ENCODE data around the gene KRT2.

KRT2 gene

DNA sequence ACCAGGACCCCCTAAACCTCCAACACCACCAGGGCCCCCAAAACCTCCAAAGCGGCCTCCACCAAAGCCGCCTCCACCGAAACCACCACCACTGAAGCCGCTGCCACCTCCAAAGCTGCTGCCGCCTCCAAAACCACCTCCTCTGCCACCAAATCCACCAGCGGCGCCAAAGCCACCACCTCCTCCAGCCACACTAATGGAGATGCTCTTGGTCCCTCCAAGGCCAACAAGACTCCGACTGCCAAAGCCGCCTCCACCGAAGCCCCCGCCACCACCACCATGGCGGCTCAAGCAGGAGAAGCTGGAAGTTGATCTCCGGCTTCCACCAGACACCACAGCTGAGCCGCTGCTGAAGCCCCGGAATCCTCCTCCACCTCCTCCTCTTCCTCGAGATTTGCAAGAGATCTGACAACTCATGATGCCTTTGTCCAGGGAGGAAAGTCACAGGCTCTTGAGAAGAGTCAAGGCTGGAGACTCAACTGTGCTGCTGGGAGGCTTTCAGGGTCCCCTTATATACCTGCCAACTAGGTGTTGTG lies at the start of gene KRT2:
Gene KRT2, minus strand, starts transcription at position 486 of the 536 bp plus-strand sequence. Its CDS starts 69 bp downstream, at position 417.
- ChIA-PET CTCF (no interaction called here), POLR2A (ENCODE audit: low non-redundant PET) (no interaction called here)
- TF ChIP-seq, protein P1, sequence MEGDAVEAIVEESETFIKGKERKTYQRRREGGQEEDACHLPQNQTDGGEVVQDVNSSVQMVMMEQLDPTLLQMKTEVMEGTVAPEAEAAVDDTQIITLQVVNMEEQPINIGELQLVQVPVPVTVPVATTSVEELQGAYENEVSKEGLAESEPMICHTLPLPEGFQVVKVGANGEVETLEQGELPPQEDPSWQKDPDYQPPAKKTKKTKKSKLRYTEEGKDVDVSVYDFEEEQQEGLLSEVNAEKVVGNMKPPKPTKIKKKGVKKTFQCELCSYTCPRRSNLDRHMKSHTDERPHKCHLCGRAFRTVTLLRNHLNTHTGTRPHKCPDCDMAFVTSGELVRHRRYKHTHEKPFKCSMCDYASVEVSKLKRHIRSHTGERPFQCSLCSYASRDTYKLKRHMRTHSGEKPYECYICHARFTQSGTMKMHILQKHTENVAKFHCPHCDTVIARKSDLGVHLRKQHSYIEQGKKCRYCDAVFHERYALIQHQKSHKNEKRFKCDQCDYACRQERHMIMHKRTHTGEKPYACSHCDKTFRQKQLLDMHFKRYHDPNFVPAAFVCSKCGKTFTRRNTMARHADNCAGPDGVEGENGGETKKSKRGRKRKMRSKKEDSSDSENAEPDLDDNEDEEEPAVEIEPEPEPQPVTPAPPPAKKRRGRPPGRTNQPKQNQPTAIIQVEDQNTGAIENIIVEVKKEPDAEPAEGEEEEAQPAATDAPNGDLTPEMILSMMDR (conservative IDR thresholded peaks at IDR 0.05; ENCODE audit: low read depth), result no peak
- DNase-seq (ENCODE audit: low spot score), result no peak
- H3K27ac ChIP-seq, result no peak within 1 kb of the TSS

- CTCF ChIA-PET, result no interaction called here
- no peak overlapping the region for H3K27ac ChIP-seq
- no peak for DNase-seq (ENCODE audit: low spot score)
Measured at GRCh38 chr12:52701281-52701680, 49.3 kb upstream of the KRT2 start.

DNA sequence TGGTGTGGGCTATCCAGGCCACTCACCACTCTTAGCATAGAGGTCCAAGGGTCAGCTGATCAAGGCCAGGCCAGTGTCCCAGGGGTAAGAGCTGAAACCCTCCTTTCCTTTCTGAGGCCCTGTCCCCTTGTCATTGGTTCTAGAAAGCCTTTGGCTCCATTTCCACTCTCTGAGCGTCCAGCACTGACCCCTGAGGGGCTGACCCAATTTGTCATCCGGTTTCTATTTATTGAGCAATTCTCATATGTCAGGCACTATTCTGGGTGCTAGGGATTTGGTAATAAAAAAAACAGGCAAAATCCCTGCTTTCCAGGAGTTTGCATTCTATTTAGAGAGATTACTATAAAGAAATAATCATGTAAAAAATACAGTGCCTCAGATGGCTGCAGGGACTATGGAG lies 47.9 kb upstream of the KRT2 start:
- ChIA-PET POLR2A (ENCODE audit: low non-redundant PET) (no interaction called here), CTCF (no interaction called here)
- no peak overlapping the region for H3K27ac ChIP-seq
- DNase-seq (ENCODE audit: low spot score), result no peak
- TF ChIP-seq, protein P1 (conservative IDR thresholded peaks at IDR 0.05; ENCODE audit: low read depth), result no peak

More at GRCh38 chr12:52701281-52701680, 49.3 kb upstream of the KRT2 start:
- POLR2A ChIA-PET (ENCODE audit: low non-redundant PET), result no interaction called here
- TF ChIP-seq, protein P1 (conservative IDR thresholded peaks at IDR 0.05; ENCODE audit: low read depth), result no peak

DNA sequence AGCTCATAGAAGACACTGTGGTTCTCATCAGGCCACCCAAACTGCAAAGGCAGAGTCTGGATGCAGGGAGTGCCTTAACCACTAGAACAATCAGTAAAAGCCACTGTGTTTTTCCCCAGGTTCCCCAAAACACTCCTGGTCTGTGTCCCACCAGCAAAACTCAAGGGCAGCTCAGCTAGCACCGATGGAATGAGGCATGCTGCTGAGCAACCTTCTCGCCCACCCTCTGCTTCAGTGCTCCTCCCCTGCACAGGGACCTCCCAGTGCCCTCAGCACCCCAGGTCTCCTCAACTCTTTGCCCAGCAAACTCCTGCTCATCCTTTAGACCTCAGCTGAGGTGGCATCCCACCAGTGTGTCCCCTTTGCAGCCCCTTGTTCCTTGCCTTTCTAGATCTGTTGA lies 47.4 kb upstream of the KRT2 start:
- DNase-seq (ENCODE audit: low spot score), result no peak
- TF ChIP-seq, protein P1 (conservative IDR thresholded peaks at IDR 0.05; ENCODE audit: low read depth), result no peak
- ChIA-PET CTCF (no interaction called here), POLR2A (ENCODE audit: low non-redundant PET) (no interaction called here)
- no peak overlapping the region for H3K27ac ChIP-seq

- ChIA-PET POLR2A (ENCODE audit: low non-redundant PET) (no interaction called here), CTCF (no interaction called here)
- no peak for DNase-seq (ENCODE audit: low spot score)
- no peak overlapping the region for H3K27ac ChIP-seq
- TF ChIP-seq, protein P1 (conservative IDR thresholded peaks at IDR 0.05; ENCODE audit: low read depth), result no peak
Measured at GRCh38 chr12:52698651-52699340, 46.8 kb upstream of the KRT2 start.

- CTCF ChIA-PET, result interaction anchor here (1.0 kb wide), 1 partner anchor 10 kb away, joined by 5 read pairs; no protein-coding TSS in a partner anchor
- no peak for DNase-seq (ENCODE audit: low spot score)
- no peak overlapping the region for H3K27ac ChIP-seq
- TF ChIP-seq, protein P1 (conservative IDR thresholded peaks at IDR 0.05; ENCODE audit: low read depth), result no peak
- POLR2A ChIA-PET (ENCODE audit: low non-redundant PET), result no interaction called here
Measured at GRCh38 chr12:52697058-52697582, 45.1 kb upstream of the KRT2 start.
